ENCODE data around the gene SPATA24. TPM values are rescaled to one million over a fixed set of nuclear protein-coding genes. Genes with fewer than 3 reads are reported as not detected.

Gene SPATA24
- total RNA-seq, 1 donor from 2014 or later = 4.5 TPM

DNA sequence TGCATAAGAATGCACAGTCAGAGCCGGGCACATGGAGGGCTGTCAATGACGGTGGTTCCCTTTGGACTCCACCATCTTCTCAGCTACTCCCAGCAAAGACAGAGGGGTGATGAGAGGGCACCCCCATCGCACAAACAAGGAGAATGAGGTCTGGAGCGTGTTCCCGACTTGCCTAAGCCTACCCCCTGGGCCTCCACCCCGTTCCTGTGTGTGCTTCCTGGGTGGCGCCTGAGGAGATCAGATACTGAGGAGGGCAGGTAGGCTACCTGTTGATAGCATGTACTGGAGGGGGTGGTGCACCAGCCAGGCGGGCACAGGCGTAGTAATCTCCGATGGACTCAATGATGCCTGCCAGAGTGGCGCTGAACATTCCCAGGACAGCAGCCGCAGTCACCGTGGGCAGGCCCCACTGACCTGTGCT is 24.9 kb downstream of the SPATA24 start:
- H3K36me3 ChIP-seq = no peaks in the 10 kb centered on the region
- DNase-seq = peak; percentile 42
- H3K9me3 ChIP-seq = no peaks in the 10 kb centered on the region
- TF ChIP-seq, protein P1, sequence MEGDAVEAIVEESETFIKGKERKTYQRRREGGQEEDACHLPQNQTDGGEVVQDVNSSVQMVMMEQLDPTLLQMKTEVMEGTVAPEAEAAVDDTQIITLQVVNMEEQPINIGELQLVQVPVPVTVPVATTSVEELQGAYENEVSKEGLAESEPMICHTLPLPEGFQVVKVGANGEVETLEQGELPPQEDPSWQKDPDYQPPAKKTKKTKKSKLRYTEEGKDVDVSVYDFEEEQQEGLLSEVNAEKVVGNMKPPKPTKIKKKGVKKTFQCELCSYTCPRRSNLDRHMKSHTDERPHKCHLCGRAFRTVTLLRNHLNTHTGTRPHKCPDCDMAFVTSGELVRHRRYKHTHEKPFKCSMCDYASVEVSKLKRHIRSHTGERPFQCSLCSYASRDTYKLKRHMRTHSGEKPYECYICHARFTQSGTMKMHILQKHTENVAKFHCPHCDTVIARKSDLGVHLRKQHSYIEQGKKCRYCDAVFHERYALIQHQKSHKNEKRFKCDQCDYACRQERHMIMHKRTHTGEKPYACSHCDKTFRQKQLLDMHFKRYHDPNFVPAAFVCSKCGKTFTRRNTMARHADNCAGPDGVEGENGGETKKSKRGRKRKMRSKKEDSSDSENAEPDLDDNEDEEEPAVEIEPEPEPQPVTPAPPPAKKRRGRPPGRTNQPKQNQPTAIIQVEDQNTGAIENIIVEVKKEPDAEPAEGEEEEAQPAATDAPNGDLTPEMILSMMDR (IDR thresholded peaks at IDR 0.05) = no peak
- no peaks in the 10 kb centered on the region for H3K27me3 ChIP-seq
- H3K27ac ChIP-seq = no peak overlapping the region
- H3K4me3 ChIP-seq = no peak overlapping the region
- no peaks in the 10 kb centered on the region for H3K4me1 ChIP-seq
- intact Hi-C loops (cut with DNase I) = no loop called here
- no peak for ATAC-seq

DNA sequence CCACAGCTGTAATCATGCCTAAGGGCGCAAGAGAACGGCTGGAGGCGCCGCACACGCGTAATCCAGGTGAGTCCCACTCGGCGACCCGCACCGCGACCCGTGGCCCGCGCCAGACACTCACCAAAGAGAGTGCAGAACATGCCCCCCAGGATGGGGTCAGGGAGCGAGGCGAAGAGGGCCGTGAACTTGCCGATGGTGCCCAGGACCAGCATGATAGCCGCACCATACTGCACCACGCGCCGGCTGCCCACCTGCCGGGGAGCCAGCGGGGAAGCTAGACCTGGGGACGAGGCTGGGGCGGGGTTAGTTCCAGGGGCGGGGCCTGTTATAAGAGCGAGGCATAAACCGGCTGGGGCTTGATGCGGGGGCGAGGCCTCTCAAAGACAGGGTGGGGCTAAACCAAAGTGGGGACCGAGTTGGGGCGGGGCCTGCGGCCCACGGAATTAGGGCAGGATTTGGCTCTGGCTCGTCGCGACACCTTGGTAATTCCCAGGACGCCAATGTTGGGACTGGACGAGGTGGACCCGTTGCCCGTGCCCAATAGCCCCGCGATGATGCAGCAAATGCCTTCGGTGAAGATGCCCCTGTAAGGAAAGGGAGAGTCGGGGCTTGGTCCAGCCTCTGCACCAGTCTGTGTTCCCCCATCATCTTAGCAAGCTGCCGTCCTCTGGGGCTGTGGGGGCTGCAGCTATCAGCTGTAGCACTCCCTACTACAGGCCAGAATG is 25.6 kb downstream of the SPATA24 start:
- intact Hi-C loops (cut with DNase I) = no loop called here
- DNase-seq (peak; percentile 68), ATAC-seq (no peak)
- TF ChIP-seq, protein P1 (IDR thresholded peaks at IDR 0.05) = no peak
- H3K4me3 ChIP-seq = no peak overlapping the region
- H3K9me3 ChIP-seq = no peaks in the 10 kb centered on the region
- H3K27ac ChIP-seq = no peak overlapping the region
- no peaks in the 10 kb centered on the region for H3K36me3 ChIP-seq
- no peaks in the 10 kb centered on the region for H3K4me1 ChIP-seq
- H3K27me3 ChIP-seq = no peaks in the 10 kb centered on the region

DNA sequence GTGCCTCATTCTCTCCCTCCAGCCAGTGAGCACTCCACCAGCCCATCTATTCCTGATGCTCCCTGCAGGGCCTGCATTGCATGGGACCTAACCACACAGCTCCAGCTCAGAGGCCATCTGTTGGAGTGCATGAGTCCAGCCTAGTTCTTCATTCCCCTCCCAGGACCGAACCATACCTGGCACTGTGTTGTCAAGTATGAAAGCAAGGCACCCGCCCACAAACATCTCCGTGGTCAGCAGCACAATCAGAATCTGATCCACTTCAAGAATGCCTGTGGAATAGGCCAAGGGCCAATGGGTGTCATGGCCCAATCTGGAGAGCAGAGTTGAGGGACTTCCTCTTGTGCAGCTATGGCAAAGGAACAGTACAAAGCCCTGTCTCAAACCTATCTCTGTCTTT is 26.7 kb downstream of the SPATA24 start:
- ATAC-seq = no peak
- DNase-seq = peak; percentile 19
- peaks cover 4% of the 10 kb centered on the region for H3K36me3 ChIP-seq
- H3K27me3 ChIP-seq = no peaks in the 10 kb centered on the region
- no peaks in the 10 kb centered on the region for H3K9me3 ChIP-seq
- no peak overlapping the region for H3K4me3 ChIP-seq
- no peaks in the 10 kb centered on the region for H3K4me1 ChIP-seq
- intact Hi-C loops (cut with DNase I) = no loop called here
- H3K27ac ChIP-seq = no peak overlapping the region
- TF ChIP-seq, protein P1 (IDR thresholded peaks at IDR 0.05) = no peak

DNA sequence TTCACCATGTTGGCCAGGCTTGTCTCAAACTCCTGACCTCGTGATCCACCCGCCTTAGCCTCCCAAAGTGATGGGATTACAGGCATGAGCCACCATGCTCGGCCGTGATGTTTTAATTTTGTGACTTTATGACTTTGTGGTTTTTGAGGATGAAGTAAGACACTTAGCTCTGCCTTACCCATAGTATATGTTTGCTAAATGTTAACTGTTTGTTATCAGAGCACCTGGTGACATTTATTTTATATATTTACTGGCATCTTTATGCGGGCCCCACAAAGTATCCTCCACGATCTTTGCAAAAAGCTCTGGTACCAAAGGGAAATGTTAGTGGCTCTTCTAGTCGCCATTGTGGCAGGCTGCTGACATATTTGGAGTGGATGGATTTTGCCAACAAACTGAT is 27.5 kb downstream of the SPATA24 start:
- no peak for ATAC-seq

DNA sequence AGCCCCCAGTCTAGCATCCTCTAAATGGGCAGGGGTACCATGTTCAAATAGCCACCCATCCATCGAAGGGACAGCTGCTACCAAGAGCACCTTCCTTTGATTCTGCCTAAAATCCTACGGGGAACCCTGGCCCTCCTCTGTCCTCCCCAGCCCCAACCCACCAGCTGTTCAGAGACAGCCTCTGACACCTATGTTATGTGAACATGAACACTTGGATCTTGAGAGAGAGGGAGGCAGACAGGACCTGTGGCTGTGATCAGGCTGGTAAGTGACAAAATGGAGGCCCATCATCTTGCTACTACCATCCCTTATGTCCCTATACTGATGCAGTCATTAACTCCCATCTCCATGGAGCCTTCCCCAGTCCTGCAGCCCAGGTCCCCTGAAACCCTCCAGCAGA is 29.0 kb downstream of the SPATA24 start:
- intact Hi-C loops (cut with DNase I) = no loop called here
- no peaks in the 10 kb centered on the region for H3K27me3 ChIP-seq
- TF ChIP-seq, protein P1 (IDR thresholded peaks at IDR 0.05) = no peak
- H3K4me1 ChIP-seq = no peaks in the 10 kb centered on the region
- H3K9me3 ChIP-seq = no peaks in the 10 kb centered on the region
- no peak overlapping the region for H3K27ac ChIP-seq
- H3K36me3 ChIP-seq = peaks cover 26% of the 10 kb centered on the region
- no peak for ATAC-seq
- no peak overlapping the region for H3K4me3 ChIP-seq
- DNase-seq = peak; percentile 18

More for the DNA sequence above, 27.5 kb downstream of the SPATA24 start:
- no peaks in the 10 kb centered on the region for H3K4me1 ChIP-seq
- H3K4me3 ChIP-seq = no peak overlapping the region
- no peaks in the 10 kb centered on the region for H3K9me3 ChIP-seq
- peaks cover 13% of the 10 kb centered on the region for H3K36me3 ChIP-seq
- TF ChIP-seq, protein P1 (IDR thresholded peaks at IDR 0.05) = no peak
- intact Hi-C loops (cut with DNase I) = no loop called here
- no peak for DNase-seq
- no peaks in the 10 kb centered on the region for H3K27me3 ChIP-seq
- H3K27ac ChIP-seq = no peak overlapping the region

Data from upper lobe of right lung (tissue), 1 donor.